NCI-H1417 (cell line): ENCODE measurements around the gene HSDL1.
A peak's percentile ranks its signal among the peaks of the same experiment; 100 is the strongest.

Experiments used
- DNase-seq, 3 experiments: peaks; one replicate each; lab custom pipeline; 2025; lab: John Stamatoyannopoulos, UW

HSDL1 gene

GRCh38 chr16:84176192-84177053 lies 31.4 kb upstream of the HSDL1 start:
- DNase-seq: no peak

- DNase-seq: peak; percentile 22 to 74 (median 40)
These were observed 30.5 kb upstream of the HSDL1 start for GRCh38 chr16:84175350-84176081.

- DNase-seq: no peak
These were observed 29.4 kb upstream of the HSDL1 start for GRCh38 chr16:84174396-84174795.

- DNase-seq: no peak
These were observed 24.9 kb upstream of the HSDL1 start for GRCh38 chr16:84169765-84170310.

DNA sequence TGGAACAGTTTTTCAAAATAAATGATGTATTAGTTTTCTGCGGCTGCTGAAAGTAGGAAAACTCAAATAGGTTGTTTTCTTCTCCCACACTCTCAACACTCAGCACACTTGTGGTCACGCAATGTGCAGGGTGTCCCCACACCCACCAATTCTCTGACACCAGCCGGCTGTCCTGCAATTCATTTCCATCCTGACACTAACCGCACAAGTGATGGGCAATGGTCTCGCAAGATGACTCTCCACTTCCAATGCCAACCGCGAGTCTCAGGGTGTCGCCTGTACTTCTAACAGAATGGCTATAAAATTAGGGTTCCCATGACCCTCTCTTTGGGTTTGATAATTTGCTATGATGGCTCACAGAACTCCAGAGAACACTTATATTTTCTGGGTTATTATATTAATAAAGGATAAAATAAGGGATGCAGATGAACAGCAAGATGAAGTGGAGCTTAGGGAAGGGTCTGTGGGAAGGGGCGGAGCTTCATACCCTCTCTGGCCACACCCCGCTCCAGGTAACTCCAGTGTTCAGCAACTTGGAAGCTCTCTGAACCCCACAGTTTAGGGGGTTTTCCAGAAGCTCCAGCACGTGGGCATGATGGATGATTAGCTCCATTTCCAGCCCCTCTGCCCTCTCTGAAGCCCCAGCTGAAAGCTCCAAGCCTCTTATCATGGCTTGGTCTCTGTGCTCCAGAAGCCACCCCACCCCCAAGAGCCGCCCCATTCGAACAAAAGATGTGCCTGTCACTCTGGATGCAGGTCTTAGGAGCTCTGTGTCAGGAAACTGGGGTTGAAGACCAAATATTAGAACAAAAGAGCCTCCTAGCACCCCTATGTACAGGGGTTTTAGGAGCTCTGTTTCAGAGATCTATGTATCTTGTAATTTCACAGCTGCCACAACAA lies 22.1 kb upstream of the HSDL1 start:
- DNase-seq: no peak

- no peak for DNase-seq
These were observed 20.8 kb upstream of the HSDL1 start for GRCh38 chr16:84165746-84166145.

DNA sequence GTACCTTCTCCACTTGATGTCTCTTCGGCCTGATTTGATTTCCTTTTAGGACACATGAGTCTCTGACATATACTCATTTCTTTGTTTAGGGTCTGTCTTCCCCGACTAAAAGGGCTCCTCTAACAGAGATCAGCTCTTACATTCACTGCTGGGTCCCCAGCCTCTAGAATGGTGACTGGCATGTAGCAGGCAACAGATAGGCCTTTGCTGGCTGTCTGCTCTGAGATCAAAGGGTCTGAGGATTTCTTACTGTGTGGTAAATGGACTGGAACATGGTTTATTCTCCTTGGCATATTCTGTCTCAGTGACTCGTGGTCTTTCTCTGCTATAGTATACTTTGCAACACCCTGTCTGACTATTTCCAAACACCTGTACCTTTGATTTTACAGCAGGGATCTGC lies 16.8 kb upstream of the HSDL1 start:
- no peak for DNase-seq

- no peak for DNase-seq
These were observed 16.1 kb upstream of the HSDL1 start for GRCh38 chr16:84161037-84161436.

DNA sequence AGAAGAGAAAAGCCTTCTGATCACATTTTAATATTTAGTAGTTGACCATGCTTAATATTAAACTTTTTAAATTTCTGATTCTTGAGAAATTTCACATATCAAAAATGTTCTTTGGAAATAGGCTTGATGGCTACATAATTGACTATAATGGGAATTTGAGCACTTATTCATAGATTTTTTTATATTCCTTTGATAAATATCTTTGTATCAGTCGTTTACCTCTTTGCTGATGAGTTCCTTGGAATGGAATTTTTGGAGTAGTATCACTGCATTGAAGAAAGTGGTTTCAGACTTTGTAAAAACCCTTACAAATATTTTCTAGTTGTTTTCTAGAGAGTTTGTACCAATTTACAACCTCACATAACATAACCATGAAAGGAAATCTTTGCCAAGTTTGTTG lies 14.8 kb upstream of the HSDL1 start:
- DNase-seq: no peak

- peak in 1 of 3 experiments; percentile 23 for DNase-seq
These were observed 14.0 kb upstream of the HSDL1 start for GRCh38 chr16:84159007-84159406.

GRCh38 chr16:84156342-84156784 lies 11.4 kb upstream of the HSDL1 start:
- no peak for DNase-seq

GRCh38 chr16:84155771-84156170 lies 10.8 kb upstream of the HSDL1 start:
- DNase-seq: no peak

GRCh38 chr16:84155226-84155625 lies 10.2 kb upstream of the HSDL1 start:
- DNase-seq: no peak

GRCh38 chr16:84153660-84154214 lies 8.8 kb upstream of the HSDL1 start:
- no peak for DNase-seq

- DNase-seq: no peak
These were observed 5.9 kb upstream of the HSDL1 start for GRCh38 chr16:84150926-84151325.

- DNase-seq: peak in 2 of 3 experiments; percentile 41 to 66
These were observed 643 bp downstream of the HSDL1 start for GRCh38 chr16:84144209-84144858.

DNA sequence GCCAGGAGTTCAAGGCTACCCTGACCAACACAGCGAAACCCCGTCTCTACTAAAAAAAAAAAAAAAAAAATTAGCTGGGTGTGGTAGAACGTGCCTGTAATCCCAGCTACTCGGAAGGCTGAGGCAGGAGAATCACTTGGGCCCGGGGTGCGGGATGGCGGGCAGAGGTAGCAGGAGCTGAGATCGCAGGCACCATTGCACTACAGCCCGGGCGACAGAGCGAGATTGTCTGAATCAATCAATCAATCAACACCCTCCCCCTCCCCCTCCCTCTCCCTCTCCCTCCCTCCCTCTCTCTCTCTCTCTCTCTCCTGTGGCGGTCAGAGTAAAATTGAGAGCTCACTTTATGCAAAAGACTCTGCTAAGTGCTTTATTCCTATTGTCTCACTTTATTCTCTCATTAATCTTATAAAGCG lies 1.2 kb downstream of the HSDL1 start:
- DNase-seq: peak in 2 of 3 experiments; percentile 40 to 66

GRCh38 chr16:84143081-84143480 lies 1.9 kb downstream of the HSDL1 start:
- no peak for DNase-seq

GRCh38 chr16:84141143-84141670 lies 3.8 kb downstream of the HSDL1 start:
- DNase-seq: no peak

DNA sequence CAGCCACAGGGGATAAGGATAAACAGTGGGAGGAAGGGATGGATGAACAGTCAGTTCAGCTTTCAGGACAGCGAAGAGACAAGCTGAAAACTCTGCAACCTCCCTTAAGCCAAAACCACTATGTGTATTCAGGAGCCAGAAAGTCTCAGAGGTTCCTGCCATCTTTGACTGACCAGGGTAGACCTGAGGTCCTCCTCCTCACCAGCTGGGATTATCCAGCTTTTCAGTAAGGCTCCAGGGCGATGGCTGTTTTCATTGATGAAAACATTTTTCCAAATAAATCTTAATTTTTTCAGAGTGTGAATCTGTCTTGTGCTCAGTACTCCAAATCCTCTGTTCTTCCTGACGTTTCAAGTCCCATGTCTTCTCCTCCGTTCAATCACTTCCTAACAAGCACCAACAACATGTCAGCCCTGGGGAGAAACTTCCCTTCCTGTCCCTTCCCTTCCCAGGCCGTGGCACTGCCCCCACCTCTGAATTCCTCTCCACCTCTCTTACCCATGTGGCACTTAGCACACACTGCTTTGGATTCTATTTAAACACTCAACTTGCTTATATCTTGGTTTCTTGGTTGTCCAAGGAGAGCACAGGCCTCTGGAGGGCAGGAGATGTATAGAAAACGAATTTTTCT lies 5.2 kb downstream of the HSDL1 start:
- DNase-seq: no peak
